HepG2 (cell line): ENCODE results near the gene ZBTB44. TPM values are rescaled to one million over a fixed set of nuclear protein-coding genes. Genes with fewer than 3 reads are reported as not detected.

Source experiments
- ARID2 ChIP-seq: sonication (generic); formaldehyde crosslinking; IDR thresholded peaks from 2 replicates; pipeline ENCODE4 v1.8.1; 2022; ENCODE audit warnings: mild to moderate bottlenecking, missing genetic modification reagents, borderline replicate concordance
- CEBPB ChIP-seq: IDR thresholded peaks from 2 replicates; pipeline ENCODE4 v1.6.1; 2011; ENCODE audit warnings: low read depth, low read length, improper control_type of control experiment, borderline replicate concordance
- ETV5 ChIP-seq: IDR thresholded peaks from 2 replicates; pipeline ENCODE4 v1.6.1; 2018; ENCODE audit warnings: missing biosample characterization, missing genetic modification reagents, inconsistent platforms, borderline replicate concordance
- KAT2B ChIP-seq: fragments of 150-350 bp; IDR thresholded peaks from 2 replicates; pipeline ENCODE4 v1.6.1; 2014; ENCODE audit warnings: low read depth, low read length, borderline replicate concordance
- KDM5A ChIP-seq: fragments of 200-600 bp; sonication (generic); IDR thresholded peaks from 2 replicates; pipeline ENCODE4 v1.7.0; 2018; ENCODE audit warnings: antibody characterized with exemption, mild to moderate bottlenecking, low read length, borderline replicate concordance
- NFKB2 ChIP-seq: sonication (generic); formaldehyde crosslinking; IDR thresholded peaks from 2 replicates; pipeline ENCODE4 v1.4.0; 2020; ENCODE audit warnings: missing genetic modification reagents, borderline replicate concordance
- PCBP1 ChIP-seq: fragments of 200-400 bp; formaldehyde crosslinking; IDR thresholded peaks from 2 replicates; pipeline ENCODE4 v1.6.1; 2017; ENCODE audit warnings: mild to moderate bottlenecking, low read depth, low read length, borderline replicate concordance
- RBM22 ChIP-seq: fragments of 200-400 bp; formaldehyde crosslinking; optimal IDR thresholded peaks from 2 replicates; pipeline ENCODE3; 2017; ENCODE audit warnings: mild to moderate bottlenecking, low read length, moderate library complexity
- REPIN1 ChIP-seq: sonication (generic); formaldehyde crosslinking; IDR thresholded peaks from 2 replicates; pipeline ENCODE4 v1.8.0; 2022; ENCODE audit warnings: missing genetic modification reagents, low read depth, mild to moderate bottlenecking, borderline replicate concordance
- RXRB ChIP-seq: IDR thresholded peaks from 2 replicates; pipeline ENCODE4 v1.6.1; 2016; ENCODE audit warnings: borderline replicate concordance, missing genetic modification reagents, missing compliant biosample characterization
- SAFB2 ChIP-seq: sonication (generic); formaldehyde crosslinking; IDR thresholded peaks from 2 replicates; pipeline ENCODE4 v1.5.1; 2020; ENCODE audit warnings: missing genetic modification reagents, low read depth, mild to moderate bottlenecking, borderline replicate concordance
- SMAD1 ChIP-seq: sonication (generic); formaldehyde crosslinking; IDR thresholded peaks from 2 replicates; pipeline ENCODE4 v1.4.0; 2020; ENCODE audit warnings: missing genetic modification reagents, low read depth, mild to moderate bottlenecking, borderline replicate concordance
- YEATS2 ChIP-seq: sonication (generic); formaldehyde crosslinking; IDR thresholded peaks from 2 replicates; pipeline ENCODE4 v1.4.0; 2020; ENCODE audit warnings: missing genetic modification reagents, borderline replicate concordance
- ZBTB1 ChIP-seq: sonication (generic); formaldehyde crosslinking; IDR thresholded peaks from 2 replicates; pipeline ENCODE4 v1.4.0; 2020; ENCODE audit warnings: missing genetic modification reagents, borderline replicate concordance
- ZBTB7B ChIP-seq: sonication (generic); formaldehyde crosslinking; IDR thresholded peaks from 2 replicates; pipeline ENCODE4 v1.4.0; 2020; ENCODE audit warnings: missing genetic modification reagents
- ZFP36 ChIP-seq: fragments of 150-350 bp; IDR thresholded peaks from 2 replicates; pipeline ENCODE4 v1.6.1; 2018; ENCODE audit warnings: borderline replicate concordance, low read length, low read depth; ENCODE audit not compliant: partially characterized antibody
- ZFP36L1 ChIP-seq: sonication (generic); formaldehyde crosslinking; IDR thresholded peaks from 2 replicates; pipeline ENCODE4 v1.8.0; 2022; ENCODE audit warnings: mild to moderate bottlenecking, missing genetic modification reagents, moderate library complexity
- ZFX ChIP-seq: sonication (generic); formaldehyde crosslinking; IDR thresholded peaks from 2 replicates; pipeline ENCODE4 v1.4.0; 2020; ENCODE audit warnings: mild to moderate bottlenecking, low read depth, missing genetic modification reagents, moderate library complexity
- ZNF180 ChIP-seq: sonication (generic); formaldehyde crosslinking; IDR thresholded peaks from 2 replicates; pipeline ENCODE4 v1.4.0; 2020; ENCODE audit warnings: low read depth, missing genetic modification reagents, borderline replicate concordance
- ZNF350 ChIP-seq: sonication (generic); formaldehyde crosslinking; IDR thresholded peaks from 2 replicates; pipeline ENCODE4 v1.4.0; 2020; ENCODE audit warnings: mild to moderate bottlenecking, low read depth, missing genetic modification reagents, borderline replicate concordance
- ZNF709 ChIP-seq: sonication (generic); formaldehyde crosslinking; IDR thresholded peaks from 2 replicates; pipeline ENCODE4 v1.5.0; 2020; ENCODE audit warnings: mild to moderate bottlenecking, missing genetic modification reagents
- ZNF747 ChIP-seq: sonication (generic); formaldehyde crosslinking; IDR thresholded peaks from 2 replicates; pipeline ENCODE4 v1.8.1; 2023; ENCODE audit warnings: missing genetic modification reagents, mild to moderate bottlenecking, borderline replicate concordance
- ZNF766 ChIP-seq: sonication (generic); formaldehyde crosslinking; IDR thresholded peaks from 2 replicates; pipeline ENCODE4 v1.5.0; 2020; ENCODE audit warnings: missing genetic modification reagents, borderline replicate concordance
- polyA plus RNA-seq, 8 experiments: library from polyadenylated mRNA; depleted of rRNA in 3 of 8; stranded (reverse) in 7 of 8; unstranded in 1 of 8; fragments of >200 nt; fragmentation: Illumina TruSeq in 4 of 8; extraction: Trizol in 4 of 8; gene quantifications; 2 replicates each; pipeline versions ENCODE4 v1.2.1 to v1.2.3, GENCODE V29; 2011 to 2016; ENCODE audit warnings: low read depth in 4 of 8, missing spikeins in 1 of 8, mixed read lengths in 1 of 8; ENCODE audit not compliant: insufficient read depth in 1 of 8
- total RNA-seq, 5 experiments: library from RNA; depleted of rRNA; stranded (reverse); fragments of >200 nt; fragmentation: Illumina TruSeq; extraction: Trizol; gene quantifications; 2 replicates each; pipeline ENCODE4 v1.2.3, GENCODE V29; 2016; ENCODE audit warnings: low read depth in 1 of 5
- TF ChIP-seq, protein P1 (sequence below): sonication (generic); formaldehyde crosslinking; IDR thresholded peaks from 2 replicates; pipeline ENCODE4 v1.8.0; 2022; ENCODE audit warnings: mild to moderate bottlenecking, missing genetic modification reagents, borderline replicate concordance
- TF ChIP-seq, protein P2 (sequence below): sonication (generic); formaldehyde crosslinking; IDR thresholded peaks from 2 replicates; pipeline ENCODE4 v1.8.0; 2022; ENCODE audit warnings: mild to moderate bottlenecking, missing genetic modification reagents, moderate library complexity
- TF ChIP-seq, protein P3 (sequence below): sonication (generic); formaldehyde crosslinking; IDR thresholded peaks from 2 replicates; pipeline ENCODE4 v1.9.0; 2022; ENCODE audit warnings: missing genetic modification reagents, mild to moderate bottlenecking, borderline replicate concordance
- TF ChIP-seq, protein P4 (sequence below): sonication (generic); formaldehyde crosslinking; IDR thresholded peaks from 2 replicates; pipeline ENCODE4 v1.8.1; 2023; ENCODE audit warnings: missing genetic modification reagents, mild to moderate bottlenecking, borderline replicate concordance

The ZBTB44 gene
- total and polyA plus RNA-seq, 2 of the 13 experiments (the other 11 are each of a cell fraction or from before 2014, with no cell fraction given): 22.8 to 23.6 TPM

DNA sequence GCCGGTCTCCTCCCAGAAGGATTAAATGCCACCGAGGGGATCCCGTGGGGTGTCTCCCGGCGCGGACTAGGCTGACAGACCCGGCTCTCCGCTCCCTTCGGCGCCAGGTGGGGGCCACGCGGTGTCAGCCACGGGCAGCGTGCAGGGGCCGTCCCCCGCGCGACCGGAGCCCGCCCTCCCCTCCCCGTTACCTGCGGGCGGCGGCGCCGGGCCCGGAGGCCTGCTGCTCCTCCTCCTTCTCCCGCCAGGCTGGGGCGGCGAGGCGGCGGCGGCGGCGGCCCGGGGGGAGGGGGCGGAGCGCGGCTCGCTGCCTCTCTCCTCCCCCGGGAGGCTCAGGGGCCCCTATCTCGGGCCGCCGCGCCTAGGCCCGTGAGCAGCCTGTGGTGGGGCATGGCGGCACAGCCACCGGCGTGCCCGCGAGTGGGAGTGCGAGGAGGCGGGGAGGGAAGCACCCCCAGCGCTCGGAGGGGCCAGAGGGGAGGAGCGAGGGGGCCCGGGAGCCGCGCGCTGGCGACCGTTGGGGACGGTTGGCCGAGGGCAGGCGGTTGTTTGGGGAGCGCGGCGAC is 450 bp downstream of the ZBTB44 start (continued):
- TF ChIP-seq ZFP36 (no peak), ZFX (CRISPR knock-in tag) (peak; percentile 86), KAT2B (no peak), ETV5 (CRISPR knock-in tag) (no peak), ZNF747 (CRISPR knock-in tag) (no peak), ZNF350 (CRISPR knock-in tag) (no peak), CEBPB (no peak), REPIN1 (CRISPR knock-in tag) (no peak), PCBP1 (no peak), ARID2 (CRISPR knock-in tag) (no peak), ZBTB7B (CRISPR knock-in tag) (no peak), ZFP36L1 (CRISPR knock-in tag) (no peak), ZNF709 (CRISPR knock-in tag) (no peak), ZBTB1 (CRISPR knock-in tag) (no peak), KDM5A (no peak), RXRB (CRISPR knock-in tag) (no peak), YEATS2 (CRISPR knock-in tag) (no peak), SAFB2 (CRISPR knock-in tag) (no peak), ZNF766 (CRISPR knock-in tag) (no peak), NFKB2 (no peak), RBM22 (no peak), ZNF180 (CRISPR knock-in tag) (no peak), SMAD1 (CRISPR knock-in tag) (peak; percentile 43; the same call in 1 of the 2 replicates)
- TF ChIP-seq, protein P1, sequence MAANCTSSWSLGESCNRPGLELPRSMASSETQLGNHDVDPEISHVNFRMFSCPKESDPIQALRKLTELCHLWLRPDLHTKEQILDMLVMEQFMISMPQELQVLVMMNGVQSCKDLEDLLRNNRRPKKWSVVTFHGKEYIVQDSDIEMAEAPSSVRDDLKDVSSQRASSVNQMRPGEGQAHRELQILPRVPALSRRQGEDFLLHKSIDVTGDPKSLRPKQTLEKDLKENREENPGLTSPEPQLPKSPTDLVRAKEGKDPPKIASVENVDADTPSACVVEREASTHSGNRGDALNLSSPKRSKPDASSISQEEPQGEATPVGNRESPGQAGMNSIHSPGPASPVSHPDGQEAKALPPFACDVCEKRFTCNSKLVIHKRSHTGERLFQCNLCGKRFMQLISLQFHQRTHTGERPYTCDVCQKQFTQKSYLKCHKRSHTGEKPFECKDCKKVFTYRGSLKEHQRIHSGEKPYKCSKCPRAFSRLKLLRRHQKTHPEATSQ (CRISPR knock-in tag): no peak
- TF ChIP-seq, protein P2, sequence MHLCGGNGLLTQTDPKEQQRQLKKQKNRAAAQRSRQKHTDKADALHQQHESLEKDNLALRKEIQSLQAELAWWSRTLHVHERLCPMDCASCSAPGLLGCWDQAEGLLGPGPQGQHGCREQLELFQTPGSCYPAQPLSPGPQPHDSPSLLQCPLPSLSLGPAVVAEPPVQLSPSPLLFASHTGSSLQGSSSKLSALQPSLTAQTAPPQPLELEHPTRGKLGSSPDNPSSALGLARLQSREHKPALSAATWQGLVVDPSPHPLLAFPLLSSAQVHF (CRISPR knock-in tag): no peak; the same call in 1 of the 2 replicates
- TF ChIP-seq, protein P3, sequence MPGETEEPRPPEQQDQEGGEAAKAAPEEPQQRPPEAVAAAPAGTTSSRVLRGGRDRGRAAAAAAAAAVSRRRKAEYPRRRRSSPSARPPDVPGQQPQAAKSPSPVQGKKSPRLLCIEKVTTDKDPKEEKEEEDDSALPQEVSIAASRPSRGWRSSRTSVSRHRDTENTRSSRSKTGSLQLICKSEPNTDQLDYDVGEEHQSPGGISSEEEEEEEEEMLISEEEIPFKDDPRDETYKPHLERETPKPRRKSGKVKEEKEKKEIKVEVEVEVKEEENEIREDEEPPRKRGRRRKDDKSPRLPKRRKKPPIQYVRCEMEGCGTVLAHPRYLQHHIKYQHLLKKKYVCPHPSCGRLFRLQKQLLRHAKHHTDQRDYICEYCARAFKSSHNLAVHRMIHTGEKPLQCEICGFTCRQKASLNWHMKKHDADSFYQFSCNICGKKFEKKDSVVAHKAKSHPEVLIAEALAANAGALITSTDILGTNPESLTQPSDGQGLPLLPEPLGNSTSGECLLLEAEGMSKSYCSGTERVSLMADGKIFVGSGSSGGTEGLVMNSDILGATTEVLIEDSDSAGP (CRISPR knock-in tag): 0 out of 2 replicates have a peak, but pooled peaks have one; percentile 9
- TF ChIP-seq, protein P4, sequence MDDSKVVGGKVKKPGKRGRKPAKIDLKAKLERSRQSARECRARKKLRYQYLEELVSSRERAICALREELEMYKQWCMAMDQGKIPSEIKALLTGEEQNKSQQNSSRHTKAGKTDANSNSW (CRISPR knock-in tag): no peak
